A549 (cell line): ENCODE results near the gene ATAT1. TPM values are rescaled to one million over a fixed set of nuclear protein-coding genes. Genes with fewer than 3 reads are reported as not detected.
A peak's percentile ranks its signal among the peaks of the same experiment; 100 is the strongest.

Source experiments
- ATAC-seq, 2 experiments: fragments of 200-7000 bp in 1 of 2; fragments of >200 bp in 1 of 2; cut with Nextera tagmentation in 1 of 2; cut with Tn5 transposase in 1 of 2; 3 replicates each; pipeline versions ENCODE4 v1.8.0 to v1.9.1; 2018 to 2020; ENCODE audit warnings: mild to moderate bottlenecking in 1 of 2, moderate library complexity in 1 of 2
- CTCF ChIA-PET: fragments of 300-600 bp; sonication (Branson Sonifier 250); formaldehyde crosslinking; extraction: SDS; loops from one replicate; lab custom pipeline; 2021; ENCODE audit warnings: antibody characterized with exemption, inconsistent platforms; lab: Yijun Ruan, JAX
- POLR2A ChIA-PET: fragments of 350-600 bp; formaldehyde crosslinking; extraction: SDS; loops from one replicate; lab custom pipeline; 2021; ENCODE audit warnings: antibody characterized with exemption, inconsistent platforms; lab: Yijun Ruan, JAX
- DNase-seq, 2 experiments: peaks; one replicate each; pipeline versions ENCODE4 v3.0.0 to v3.0.0-alpha.2; 2011 to 2016; ENCODE audit warnings: low read depth in 1 of 2, low spot score in 1 of 2
- FAIRE-seq: peaks from 2 replicates; lab custom pipeline; 2011; peaks lifted over from hg19 to GRCh38; lab: Jason Lieb, UNC
- H3K27ac ChIP-seq, 2 experiments: fragments of >200 bp; sonication (Bioruptor Twin); formaldehyde crosslinking; 3 replicates each; pipeline ENCODE4 v1.5.1; 2016 to 2017
- H3K4me1 ChIP-seq: fragments of >200 bp; sonication (Bioruptor Twin); formaldehyde crosslinking; 3 replicates; pipeline ENCODE4 v1.6.1; 2016
- H3K4me2 ChIP-seq: fragments of >200 bp; sonication (Bioruptor Twin); formaldehyde crosslinking; 3 replicates; pipeline ENCODE4 v1.6.1; 2016
- H3K4me3 ChIP-seq: fragments of >200 bp; sonication (Bioruptor Twin); formaldehyde crosslinking; 3 replicates; pipeline ENCODE4 v1.5.1; 2016
- H3K9me3 ChIP-seq: fragments of >200 bp; sonication (Bioruptor Twin); formaldehyde crosslinking; 3 replicates; pipeline ENCODE4 v1.6.1; 2016
- CHD2 ChIP-seq: fragments of 150-350 bp; IDR thresholded peaks from 2 replicates; pipeline ENCODE4 v1.6.1; 2014; ENCODE audit warnings: low read length; ENCODE audit not compliant: partially characterized antibody
- FOSL2 ChIP-seq, 2 experiments: fragments of 450-650 bp in 1 of 2; fragments of >200 bp in 1 of 2; sonication (Bioruptor Twin) in 1 of 2; formaldehyde crosslinking; IDR thresholded peaks; 2 replicates each; pipeline versions ENCODE4 v1.5.0 to v1.6.1; 2016 to 2020; ENCODE audit warnings: mild to moderate bottlenecking in 1 of 2, moderate library complexity in 1 of 2
- HDAC2 ChIP-seq: fragments of 200-600 bp; sonication (generic); IDR thresholded peaks from 2 replicates; pipeline ENCODE4 v1.6.1; 2016
- HEYL ChIP-seq: fragments of 250-450 bp; sonication (Bioruptor Pico); IDR thresholded peaks from 2 replicates; pipeline ENCODE4 v1.8.0; 2021; ENCODE audit warnings: mild to moderate bottlenecking, moderate library complexity
- HOXB13 ChIP-seq: fragments of 250-450 bp; sonication (Bioruptor Pico); IDR thresholded peaks from 2 replicates; pipeline ENCODE4 v1.5.0; 2020; ENCODE audit warnings: low read depth, mild to moderate bottlenecking, moderate library complexity
- MAZ ChIP-seq: fragments of 150-350 bp; IDR thresholded peaks from 2 replicates; pipeline ENCODE4 v1.6.1; 2014; ENCODE audit warnings: antibody characterized with exemption, low read depth, low read length, borderline replicate concordance
- MYC ChIP-seq: IDR thresholded peaks from 2 replicates; pipeline ENCODE4 v1.6.1; 2012; ENCODE audit warnings: mild to moderate bottlenecking, inconsistent platforms, low read length, improper control_type of control experiment, borderline replicate concordance
- NR3C1 ChIP-seq: fragments of >200 bp; sonication (Bioruptor Twin); formaldehyde crosslinking; IDR thresholded peaks from 3 replicates; pipeline ENCODE4 v1.6.1; 2017
- PHF8 ChIP-seq: fragments of 200-600 bp; sonication (generic); IDR thresholded peaks from 2 replicates; pipeline ENCODE4 v1.6.1; 2016; ENCODE audit warnings: low read depth, mild to moderate bottlenecking, antibody characterized with exemption, moderate library complexity, borderline replicate concordance
- POLR2A ChIP-seq: IDR thresholded peaks from 2 replicates; pipeline ENCODE4 v1.6.1; 2012; ENCODE audit warnings: mild to moderate bottlenecking, low read length
- RARB ChIP-seq: fragments of 250-450 bp; sonication (Bioruptor Pico); IDR thresholded peaks from 2 replicates; pipeline ENCODE4 v1.8.0; 2021; ENCODE audit warnings: mild to moderate bottlenecking, moderate library complexity
- SREBF2 ChIP-seq: fragments of 450-650 bp; IDR thresholded peaks from 2 replicates; pipeline ENCODE4 v1.6.1; 2014; ENCODE audit warnings: mild to moderate bottlenecking, moderate library complexity
- ZFP36 ChIP-seq: fragments of 450-650 bp; IDR thresholded peaks from 2 replicates; pipeline ENCODE4 v1.6.1; 2014; ENCODE audit warnings: borderline replicate concordance; ENCODE audit not compliant: partially characterized antibody
- WGBS: methylation state at CpG from one replicate; pipeline ENCODE4 v1.1.6; 2017; ENCODE audit errors: missing lambda C conversion rate; 5-methylcytosine and 5-hydroxymethylcytosine counted together
- polyA plus RNA-seq, 4 experiments: library from polyadenylated mRNA; depleted of rRNA in 3 of 4; stranded (reverse); fragments of >200 nt; fragmentation: RNase III in 1 of 4; extraction: RNeasy Plus Mini Kit Qiagen cat#74134 plus additional on column Dnase treatment in 1 of 4; gene quantifications; 2 replicates in 3 of 4; 3 replicates in 1 of 4; pipeline ENCODE4 v1.2.3, GENCODE V29; 2011 to 2017
- TF ChIP-seq, protein P1 (sequence below): IDR thresholded peaks from 2 replicates; pipeline ENCODE4 v1.6.1; 2012
- TF ChIP-seq, protein P2 (sequence below): fragments of >200 bp; sonication (Bioruptor Twin); formaldehyde crosslinking; IDR thresholded peaks from 3 replicates; pipeline ENCODE4 v1.5.1; 2016
- TF ChIP-seq, protein P3 (sequence below): fragments of 150-350 bp; IDR thresholded peaks from 2 replicates; pipeline ENCODE4 v1.6.1; 2014; ENCODE audit warnings: low read depth, mild to moderate bottlenecking, low read length

The ATAT1 gene
- polyA plus RNA-seq, 2 of the 4 experiments (the other 2 are of a cell fraction) = 7.4 to 8.6 TPM

DNA sequence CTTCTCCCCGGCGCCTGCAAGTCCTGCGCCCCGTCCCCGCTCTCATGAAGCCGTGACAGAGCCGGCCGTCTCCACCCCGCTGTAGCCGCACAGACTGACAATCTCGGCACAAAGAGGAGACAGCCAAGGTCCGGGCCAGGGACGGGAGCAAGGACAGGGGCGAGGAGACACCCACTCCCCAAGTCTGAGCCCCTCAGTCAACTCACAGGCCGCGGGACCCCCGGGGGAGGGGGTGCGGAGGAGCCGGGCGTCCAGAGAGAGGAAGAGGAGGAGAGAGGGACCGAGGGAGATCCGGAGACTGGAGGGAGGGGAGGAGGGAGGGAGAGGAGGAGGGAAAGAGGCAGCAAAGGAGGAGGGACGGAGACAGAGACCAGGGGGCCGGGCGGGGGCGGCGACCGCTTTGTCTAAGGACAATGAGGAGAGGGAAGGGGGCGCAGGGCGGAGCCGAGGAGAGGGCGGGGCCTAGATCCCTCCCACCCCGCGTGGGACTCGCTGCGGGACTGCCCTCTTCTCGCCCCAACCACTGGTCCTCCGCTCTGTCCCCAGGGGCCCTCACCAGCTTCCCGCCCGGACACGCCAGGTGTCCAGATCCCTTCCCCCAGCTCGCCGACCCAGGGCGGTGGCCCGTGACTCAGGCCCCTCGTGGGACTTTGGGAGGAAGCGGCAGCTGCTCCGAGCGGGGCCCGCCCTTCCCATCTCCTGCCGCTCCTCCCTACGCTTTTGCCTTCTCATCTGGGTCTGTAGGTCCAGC is 60.4 kb downstream of the ATAT1 start:
- Histone ChIP-seq H3K27ac (peak overlapping the region; percentile 83 to 99), H3K4me1 (peaks cover 63% of the 10 kb centered on the region), H3K4me3 (peak overlapping the region; percentile 84), H3K9me3 (no peaks in the 10 kb centered on the region), H3K4me2 (peak overlapping the region; percentile 79)
- CTCF ChIA-PET = interaction anchor here (0.6 to 6.9 kb wide), 6 partner anchors 9 to 40 kb away, joined by 4 to 84 read pairs (median 6); no protein-coding TSS in a partner anchor
- no peak for FAIRE-seq
- TF ChIP-seq, protein P1, sequence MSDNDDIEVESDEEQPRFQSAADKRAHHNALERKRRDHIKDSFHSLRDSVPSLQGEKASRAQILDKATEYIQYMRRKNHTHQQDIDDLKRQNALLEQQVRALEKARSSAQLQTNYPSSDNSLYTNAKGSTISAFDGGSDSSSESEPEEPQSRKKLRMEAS = peak; percentile 70
- TF ChIP-seq CHD2 (no peak), FOSL2 (IDR thresholded peaks at IDR 0.05) (no peak), FOSL2 (CRISPR knock-in tag; IDR thresholded peaks at IDR 0.05) (peak; percentile 79), SREBF2 (no peak), MYC (0 out of 2 replicates have a peak, but pooled peaks have one; percentile 27), PHF8 (0 out of 2 replicates have a peak, but pooled peaks have one; percentile 2), ZFP36 (peak; percentile 23)
- TF ChIP-seq, all 56 proteins: peak for 5
- peak; percentile 51 to 74 for ATAC-seq
- POLR2A ChIA-PET = interaction anchor here (0.5 to 2.2 kb wide), 7 partner anchors 17 to 199 kb away, joined by 3 to 12 read pairs (median 3); partner anchors contain the start of genes MDC1 and TUBB
- peak; percentile 54 to 85 for DNase-seq
- WGBS = 0% methylated on average over 8 of the region's 52 CpGs

DNA sequence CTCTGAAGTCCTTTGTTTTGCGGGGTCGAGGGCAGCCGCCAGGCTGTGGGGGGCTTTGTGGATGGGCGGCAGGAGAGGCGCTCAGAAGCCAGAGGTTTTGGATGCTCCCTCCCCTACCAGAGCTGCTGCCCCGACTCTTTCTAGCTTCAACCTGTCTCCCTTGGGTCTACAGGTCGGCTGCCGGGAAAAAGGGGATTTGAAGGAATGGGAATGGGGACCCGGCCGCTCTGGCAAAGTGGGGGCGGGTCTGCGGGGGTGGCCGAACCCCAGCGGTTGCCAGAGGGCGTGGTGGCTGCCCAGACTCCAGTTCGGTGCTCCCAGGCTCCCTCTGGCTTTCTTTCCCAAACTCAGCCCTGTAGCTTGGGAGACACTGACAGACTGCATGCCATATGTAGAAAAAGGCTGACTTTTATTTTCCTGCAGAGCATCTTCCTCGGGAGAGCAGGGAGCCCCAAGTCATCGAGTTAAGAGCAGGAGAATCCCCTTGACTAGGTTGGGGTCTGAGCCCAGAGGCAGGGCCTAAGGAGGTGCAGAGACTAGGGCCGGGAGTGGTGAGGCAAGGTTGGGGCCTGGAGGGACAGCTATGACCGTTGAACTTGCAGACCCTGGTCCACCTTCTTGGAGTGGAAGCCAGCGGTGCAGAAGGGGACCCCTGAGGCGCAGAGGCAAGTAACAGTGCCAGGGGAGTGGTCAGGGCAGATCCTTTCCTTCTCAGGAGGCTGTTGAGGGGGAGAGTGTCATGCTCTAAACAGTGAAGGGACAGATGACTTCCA is 61.2 kb downstream of the ATAT1 start:
- POLR2A ChIA-PET = interaction anchor here (0.6 to 2.2 kb wide), 7 partner anchors 16 to 427 kb away, joined by 3 to 12 read pairs (median 3); partner anchors contain the start of genes MDC1, PSORS1C1 and TUBB
- DNase-seq (no peak), FAIRE-seq (no peak), ATAC-seq (peak; percentile 12 to 26; a peak in 3 of 6 replicates)
- WGBS = 15% methylated on average over 19 of the region's 22 CpGs
- no peaks in the 10 kb centered on the region for H3K9me3 ChIP-seq
- CTCF ChIA-PET = interaction anchor here (0.6 to 6.9 kb wide), 10 partner anchors 10 to 198 kb away, joined by 3 to 84 read pairs (median 5); partner anchors contain the start of genes DHX16 and MDC1
- peak overlapping the region; percentile 79 for H3K4me2 ChIP-seq
- peaks cover 55% of the 10 kb centered on the region for H3K4me1 ChIP-seq
- H3K4me3 ChIP-seq = peak overlapping the region; percentile 84
- peak overlapping the region; percentile 83 to 99 for H3K27ac ChIP-seq
- TF ChIP-seq NR3C1 (no peak), HOXB13 (no peak), MAZ (no peak), HDAC2 (no peak), POLR2A (no peak), HEYL (CRISPR knock-in tag) (no peak)
- TF ChIP-seq, protein P2, sequence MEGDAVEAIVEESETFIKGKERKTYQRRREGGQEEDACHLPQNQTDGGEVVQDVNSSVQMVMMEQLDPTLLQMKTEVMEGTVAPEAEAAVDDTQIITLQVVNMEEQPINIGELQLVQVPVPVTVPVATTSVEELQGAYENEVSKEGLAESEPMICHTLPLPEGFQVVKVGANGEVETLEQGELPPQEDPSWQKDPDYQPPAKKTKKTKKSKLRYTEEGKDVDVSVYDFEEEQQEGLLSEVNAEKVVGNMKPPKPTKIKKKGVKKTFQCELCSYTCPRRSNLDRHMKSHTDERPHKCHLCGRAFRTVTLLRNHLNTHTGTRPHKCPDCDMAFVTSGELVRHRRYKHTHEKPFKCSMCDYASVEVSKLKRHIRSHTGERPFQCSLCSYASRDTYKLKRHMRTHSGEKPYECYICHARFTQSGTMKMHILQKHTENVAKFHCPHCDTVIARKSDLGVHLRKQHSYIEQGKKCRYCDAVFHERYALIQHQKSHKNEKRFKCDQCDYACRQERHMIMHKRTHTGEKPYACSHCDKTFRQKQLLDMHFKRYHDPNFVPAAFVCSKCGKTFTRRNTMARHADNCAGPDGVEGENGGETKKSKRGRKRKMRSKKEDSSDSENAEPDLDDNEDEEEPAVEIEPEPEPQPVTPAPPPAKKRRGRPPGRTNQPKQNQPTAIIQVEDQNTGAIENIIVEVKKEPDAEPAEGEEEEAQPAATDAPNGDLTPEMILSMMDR = peak; percentile 10; the same call in 1 of the 3 replicates
- TF ChIP-seq, protein P3, sequence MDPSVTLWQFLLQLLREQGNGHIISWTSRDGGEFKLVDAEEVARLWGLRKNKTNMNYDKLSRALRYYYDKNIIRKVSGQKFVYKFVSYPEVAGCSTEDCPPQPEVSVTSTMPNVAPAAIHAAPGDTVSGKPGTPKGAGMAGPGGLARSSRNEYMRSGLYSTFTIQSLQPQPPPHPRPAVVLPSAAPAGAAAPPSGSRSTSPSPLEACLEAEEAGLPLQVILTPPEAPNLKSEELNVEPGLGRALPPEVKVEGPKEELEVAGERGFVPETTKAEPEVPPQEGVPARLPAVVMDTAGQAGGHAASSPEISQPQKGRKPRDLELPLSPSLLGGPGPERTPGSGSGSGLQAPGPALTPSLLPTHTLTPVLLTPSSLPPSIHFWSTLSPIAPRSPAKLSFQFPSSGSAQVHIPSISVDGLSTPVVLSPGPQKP = no peak

DNA sequence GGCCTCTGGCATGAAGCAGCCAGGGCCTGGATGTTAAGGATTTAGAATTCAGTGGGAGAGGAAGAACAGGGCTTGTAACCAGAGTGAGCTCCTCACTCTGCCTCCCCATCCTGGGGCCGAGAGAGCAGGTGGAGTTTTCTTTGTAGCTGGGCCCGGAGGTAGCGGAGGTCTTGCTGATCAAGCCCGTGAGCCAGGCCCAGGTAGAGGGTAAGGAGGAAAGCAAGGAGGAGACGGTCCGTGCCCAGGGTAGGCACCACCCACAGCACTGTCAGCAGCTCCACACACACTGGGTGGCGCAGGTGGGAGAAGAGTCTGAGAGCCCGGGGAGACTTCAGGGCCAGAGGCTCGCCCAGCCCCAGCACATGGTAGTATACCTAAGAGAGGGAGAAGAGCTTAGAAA is 61.9 kb downstream of the ATAT1 start:
- Histone ChIP-seq H3K4me3 (no peak overlapping the region), H3K4me1 (peaks cover 48% of the 10 kb centered on the region), H3K4me2 (peak overlapping the region; percentile 79), H3K9me3 (no peaks in the 10 kb centered on the region), H3K27ac (peak overlapping the region; percentile 83 to 99; a peak in 5 of 6 replicates)
- TF ChIP-seq MYC (no peak), HOXB13 (no peak), RARB (CRISPR knock-in tag) (no peak)
- TF ChIP-seq, protein P3 = no peak
- POLR2A ChIA-PET = interaction anchor here (1.8 to 2.2 kb wide), 2 partner anchors 29 to 33 kb away, joined by 12 read pairs; partner anchors contain the start of genes MDC1 and TUBB
- 85% methylated on average over 9 of the region's 9 CpGs for WGBS
- no peak for ATAC-seq
- CTCF ChIA-PET = interaction anchor here (0.6 to 6.9 kb wide), 9 partner anchors 11 to 197 kb away, joined by 3 to 84 read pairs (median 5); partner anchors contain the start of genes DHX16 and MDC1
- no peak for FAIRE-seq
- DNase-seq = no peak
